ENCODE measurements around the gene ZFYVE26.
"Not testable (repeated sequence)": the region's sequence is repeated elsewhere in the genome, so short reads cannot be mapped to it uniquely, and the experiment has no call there.

The ZFYVE26 gene

GRCh38 chr14:67749341-67750084, 66.9 kb downstream of the ZFYVE26 start:
- DNase-seq (ENCODE audit: low read depth), result no peak

- DNase-seq (ENCODE audit: low read depth), result no peak
Measured at GRCh38 chr14:67748312-67748711, 68.1 kb downstream of the ZFYVE26 start.

- DNase-seq (ENCODE audit: low read depth), result no peak
Measured at GRCh38 chr14:67746927-67747326, 69.5 kb downstream of the ZFYVE26 start.

- DNase-seq (ENCODE audit: low read depth), result no peak
Measured at GRCh38 chr14:67744046-67744445, 72.3 kb downstream of the ZFYVE26 start.

- DNase-seq (ENCODE audit: low read depth), result no peak
Measured at GRCh38 chr14:67738740-67739504, 77.5 kb downstream of the ZFYVE26 start.

GRCh38 chr14:67736771-67737170, 79.6 kb downstream of the ZFYVE26 start:
- no peak for DNase-seq (ENCODE audit: low read depth)

GRCh38 chr14:67735336-67736147, 80.8 kb downstream of the ZFYVE26 start:
- no peak for DNase-seq (ENCODE audit: low read depth)

GRCh38 chr14:67734675-67735074, 81.7 kb downstream of the ZFYVE26 start:
- no peak for DNase-seq (ENCODE audit: low read depth)

- DNase-seq (ENCODE audit: low read depth), result no peak
Measured at GRCh38 chr14:67733616-67734015, 82.8 kb downstream of the ZFYVE26 start.

GRCh38 chr14:67729072-67729885, 87.1 kb downstream of the ZFYVE26 start:
- no peak for DNase-seq (ENCODE audit: low read depth)

GRCh38 chr14:67728258-67728657, 88.1 kb downstream of the ZFYVE26 start:
- no peak for DNase-seq (ENCODE audit: low read depth)

GRCh38 chr14:67727361-67727760, 89.0 kb downstream of the ZFYVE26 start:
- DNase-seq (ENCODE audit: low read depth), result no peak

GRCh38 chr14:67725171-67725570, 91.2 kb downstream of the ZFYVE26 start:
- no peak for DNase-seq (ENCODE audit: low read depth)

GRCh38 chr14:67722293-67722692, 94.1 kb downstream of the ZFYVE26 start:
- DNase-seq (ENCODE audit: low read depth), result no peak

GRCh38 chr14:67721875-67722274, 94.5 kb downstream of the ZFYVE26 start:
- no peak for DNase-seq (ENCODE audit: low read depth)

- DNase-seq (ENCODE audit: low read depth), result no peak
Measured at GRCh38 chr14:67719866-67720265, 96.5 kb downstream of the ZFYVE26 start.

- not testable (repeated sequence) for DNase-seq (ENCODE audit: low read depth)
Measured at GRCh38 chr14:67719385-67719784, 97.0 kb downstream of the ZFYVE26 start.

GRCh38 chr14:67718265-67718664, 98.1 kb downstream of the ZFYVE26 start:
- no peak for DNase-seq (ENCODE audit: low read depth)

- DNase-seq (ENCODE audit: low read depth), result no peak
Measured at GRCh38 chr14:67717048-67717447, 99.3 kb downstream of the ZFYVE26 start.

- DNase-seq (ENCODE audit: low read depth), result no peak
Measured at GRCh38 chr14:67710209-67710608, 106.2 kb downstream of the ZFYVE26 start.

- DNase-seq (ENCODE audit: low read depth), result not testable (repeated sequence)
Measured at GRCh38 chr14:67709796-67710195, 106.6 kb downstream of the ZFYVE26 start.

- not testable (repeated sequence) for DNase-seq (ENCODE audit: low read depth)
Measured at GRCh38 chr14:67709346-67709745, 107.0 kb downstream of the ZFYVE26 start.
